Neural cell (in vitro differentiated cells): ENCODE results near the gene NUDT3. TPM values are rescaled to one million over a fixed set of nuclear protein-coding genes. Genes with fewer than 3 reads are reported as not detected.

Source experiments
- H2AFZ ChIP-seq: fragments of 200-600, 300-800 bp; sonication (generic), shearing (Covaris generic); 2 replicates; pipeline ENCODE4 v1.6.0; 2014; ENCODE audit warnings: low read depth, mild to moderate bottlenecking, antibody characterized with exemption, low read length, moderate library complexity
- H3F3A ChIP-seq: fragments of 200-600 bp; shearing (Covaris generic); 2 replicates; pipeline ENCODE4 v1.6.1; 2016; ENCODE audit warnings: mild to moderate bottlenecking, moderate library complexity, mixed read lengths, antibody characterized with exemption, low read length; ENCODE audit not compliant: insufficient read depth, poor library complexity, severe bottlenecking
- H3K27ac ChIP-seq: fragments of 200-600, 300-800 bp; sonication (generic), shearing (Covaris generic); 2 replicates; pipeline ENCODE4 v1.5.1; 2014; ENCODE audit warnings: mild to moderate bottlenecking, low read length, moderate library complexity
- H3K27me3 ChIP-seq: fragments of 300-800, 200-600 bp; sonication (generic), shearing (Covaris generic); 2 replicates; pipeline ENCODE4 v1.6.0; 2014; ENCODE audit warnings: mild to moderate bottlenecking, low read depth, low read length, moderate library complexity; ENCODE audit not compliant: insufficient read depth
- H3K36me3 ChIP-seq: fragments of 300-800, 200-600 bp; sonication (generic), shearing (Covaris generic); 2 replicates; pipeline ENCODE4 v1.5.1; 2014; ENCODE audit warnings: mild to moderate bottlenecking, antibody characterized with exemption, low read length, moderate library complexity; ENCODE audit not compliant: insufficient read depth
- H3K4me2 ChIP-seq: fragments of 300-800, 200-600 bp; sonication (generic), shearing (Covaris generic); 2 replicates; pipeline ENCODE4 v1.6.0; 2014; ENCODE audit warnings: mild to moderate bottlenecking, low read length
- H3K4me3 ChIP-seq: fragments of 300-800, 200-600 bp; sonication (generic), shearing (Covaris generic); 2 replicates; pipeline ENCODE4 v1.5.1; 2014; ENCODE audit warnings: mild to moderate bottlenecking, low read length, moderate library complexity
- H3K79me2 ChIP-seq: fragments of 200-600 bp; shearing (Covaris generic); replicated peaks from 2 replicates; pipeline ENCODE4 v1.6.0; 2014; ENCODE audit warnings: mild to moderate bottlenecking, low read length, moderate library complexity; ENCODE audit not compliant: insufficient read depth
- H3K9ac ChIP-seq: fragments of 300-800, 200-600 bp; sonication (generic), shearing (Covaris generic); 2 replicates; pipeline ENCODE4 v1.6.1; 2016; ENCODE audit warnings: mild to moderate bottlenecking, low read length, mixed read lengths
- H3K9me2 ChIP-seq: fragments of 200-600 bp; shearing (Covaris generic); 2 replicates; pipeline ENCODE4 v1.6.1; 2016; ENCODE audit warnings: mild to moderate bottlenecking, low read length, mixed read lengths; ENCODE audit not compliant: insufficient read depth
- H3K9me3 ChIP-seq: fragments of 200-600, 300-800 bp; sonication (generic), shearing (Covaris generic); 2 replicates; pipeline ENCODE4 v1.6.1; 2016; ENCODE audit warnings: mild to moderate bottlenecking, mixed run types, low read length, moderate library complexity, mixed read lengths
- H4K20me1 ChIP-seq: fragments of 200-600 bp; shearing (Covaris generic); 2 replicates; pipeline ENCODE4 v1.6.1; 2016; ENCODE audit warnings: mild to moderate bottlenecking, mixed run types; ENCODE audit not compliant: insufficient read depth
- EP300 ChIP-seq: fragments of 450-650 bp; conservative IDR thresholded peaks from 2 replicates; pipeline ENCODE4 v1.6.1; 2014; ENCODE audit warnings: antibody characterized with exemption, mild to moderate bottlenecking, moderate library complexity; ENCODE audit not compliant: poor library complexity, severe bottlenecking
- EZH2 ChIP-seq: fragments of 200-600, 300-800 bp; shearing (Covaris generic), sonication (generic); IDR thresholded peaks from 2 replicates; pipeline ENCODE4 v1.6.1; 2014; ENCODE audit warnings: antibody characterized with exemption, low read length, borderline replicate concordance, mild to moderate bottlenecking; ENCODE audit not compliant: insufficient read depth, poor library complexity, severe bottlenecking
- MXI1 ChIP-seq: fragments of 450-650 bp; conservative IDR thresholded peaks from 2 replicates; pipeline ENCODE4 v1.6.1; 2014; ENCODE audit warnings: antibody characterized with exemption, mild to moderate bottlenecking; ENCODE audit not compliant: poor library complexity, severe bottlenecking
- POLR2AphosphoS5 ChIP-seq: IDR thresholded peaks from 2 replicates; pipeline ENCODE4 v1.6.1; 2012
- RAD21 ChIP-seq: fragments of 450-650 bp; conservative IDR thresholded peaks from 2 replicates; pipeline ENCODE4 v1.6.1; 2014; ENCODE audit warnings: antibody characterized with exemption, mild to moderate bottlenecking, moderate library complexity
- SMC3 ChIP-seq: fragments of 450-650 bp; conservative IDR thresholded peaks from 2 replicates; pipeline ENCODE4 v1.6.1; 2014; ENCODE audit warnings: antibody characterized with exemption, mild to moderate bottlenecking, moderate library complexity; ENCODE audit not compliant: poor library complexity
- TAF1 ChIP-seq: IDR thresholded peaks from 2 replicates; pipeline ENCODE4 v1.6.1; 2012; ENCODE audit warnings: low read depth
- polyA plus RNA-seq: library from polyadenylated mRNA; depleted of rRNA; stranded (reverse); fragments of >200 nt; gene quantifications from 2 replicates; pipeline ENCODE4 v1.2.3, GENCODE V29; 2014
- TF ChIP-seq, protein P1 (sequence below): fragments of 450-650 bp; IDR thresholded peaks from 2 replicates; pipeline ENCODE4 v1.5.1; 2014; ENCODE audit warnings: antibody characterized with exemption, mild to moderate bottlenecking, moderate library complexity; ENCODE audit not compliant: poor library complexity, severe bottlenecking
- TF ChIP-seq, protein P2 (sequence below): IDR thresholded peaks from 2 replicates; pipeline ENCODE4 v1.6.1; 2012; ENCODE audit warnings: borderline replicate concordance

NUDT3 gene
- polyA plus RNA-seq, 1 donor from 2014 or later = 80.2 TPM

DNA sequence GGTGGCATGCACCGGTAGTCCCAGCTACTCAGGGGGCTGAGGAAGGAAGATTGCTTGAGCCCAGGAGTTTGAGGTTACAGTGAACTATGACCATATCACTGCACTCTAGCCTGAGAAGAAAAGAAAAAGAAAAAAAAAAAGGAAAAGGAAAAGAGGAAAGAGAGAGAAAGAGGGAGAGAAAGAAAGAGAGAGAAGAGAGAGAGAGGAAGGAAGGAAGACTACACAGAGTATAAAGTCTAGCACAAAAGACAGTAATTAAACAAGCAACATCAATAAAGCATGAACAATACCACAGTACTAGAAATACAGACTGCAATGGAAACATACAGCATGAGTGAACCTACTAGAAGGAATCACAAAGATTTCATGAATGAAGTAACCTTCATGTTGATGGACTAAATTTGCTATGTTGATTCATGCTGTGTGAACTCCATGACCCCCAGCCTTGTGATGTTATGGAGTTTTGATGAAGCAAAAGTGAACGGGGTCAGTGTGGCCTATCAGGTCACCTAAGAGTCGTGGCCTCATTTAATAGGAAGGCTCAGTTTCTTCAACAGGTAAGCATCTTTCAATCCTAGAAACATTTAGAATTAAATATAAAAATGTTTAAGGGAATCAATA is 57.6 kb downstream of the NUDT3 start:
- peaks cover 8% of the 10 kb centered on the region for H3K79me2 ChIP-seq
- H2AFZ ChIP-seq = no peak overlapping the region
- H3K27me3 ChIP-seq = no peaks in the 10 kb centered on the region
- H3K4me3 ChIP-seq = no peak overlapping the region
- no peaks in the 10 kb centered on the region for H3K9me3 ChIP-seq
- H3K4me2 ChIP-seq = no peak overlapping the region
- peaks cover 5% of the 10 kb centered on the region for H4K20me1 ChIP-seq
- no peaks in the 10 kb centered on the region for H3F3A ChIP-seq
- H3K27ac ChIP-seq = no peak overlapping the region
- TF ChIP-seq SMC3 (no peak), MXI1 (no peak), TAF1 (no peak), EZH2 (no peak)
- H3K9ac ChIP-seq = no peak overlapping the region
- no peaks in the 10 kb centered on the region for H3K9me2 ChIP-seq
- H3K36me3 ChIP-seq = peaks cover 6% of the 10 kb centered on the region

DNA sequence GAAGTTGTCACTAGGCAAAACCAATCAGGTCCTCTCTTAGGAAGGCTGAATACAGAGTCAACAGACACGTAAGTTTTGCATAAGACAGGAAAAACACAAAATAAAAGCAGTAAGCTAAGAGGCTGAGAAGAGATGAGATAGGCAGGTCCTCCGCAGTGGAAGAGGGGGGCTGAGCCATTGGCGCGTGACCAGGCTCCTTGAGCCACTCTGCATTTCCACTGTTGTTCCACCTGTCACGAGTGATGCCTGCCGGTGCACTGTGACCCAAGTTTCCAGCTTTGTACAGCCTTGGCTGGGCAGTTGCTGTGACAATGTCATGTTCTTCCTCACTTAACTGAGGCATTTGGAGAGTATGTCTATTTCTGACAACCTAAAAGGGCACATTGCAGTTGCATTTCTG is 58.6 kb downstream of the NUDT3 start:
- TF ChIP-seq EP300 (no peak), SMC3 (no peak), EZH2 (no peak), RAD21 (no peak), MXI1 (no peak), TAF1 (no peak), POLR2AphosphoS5 (no peak)
- TF ChIP-seq, protein P1, sequence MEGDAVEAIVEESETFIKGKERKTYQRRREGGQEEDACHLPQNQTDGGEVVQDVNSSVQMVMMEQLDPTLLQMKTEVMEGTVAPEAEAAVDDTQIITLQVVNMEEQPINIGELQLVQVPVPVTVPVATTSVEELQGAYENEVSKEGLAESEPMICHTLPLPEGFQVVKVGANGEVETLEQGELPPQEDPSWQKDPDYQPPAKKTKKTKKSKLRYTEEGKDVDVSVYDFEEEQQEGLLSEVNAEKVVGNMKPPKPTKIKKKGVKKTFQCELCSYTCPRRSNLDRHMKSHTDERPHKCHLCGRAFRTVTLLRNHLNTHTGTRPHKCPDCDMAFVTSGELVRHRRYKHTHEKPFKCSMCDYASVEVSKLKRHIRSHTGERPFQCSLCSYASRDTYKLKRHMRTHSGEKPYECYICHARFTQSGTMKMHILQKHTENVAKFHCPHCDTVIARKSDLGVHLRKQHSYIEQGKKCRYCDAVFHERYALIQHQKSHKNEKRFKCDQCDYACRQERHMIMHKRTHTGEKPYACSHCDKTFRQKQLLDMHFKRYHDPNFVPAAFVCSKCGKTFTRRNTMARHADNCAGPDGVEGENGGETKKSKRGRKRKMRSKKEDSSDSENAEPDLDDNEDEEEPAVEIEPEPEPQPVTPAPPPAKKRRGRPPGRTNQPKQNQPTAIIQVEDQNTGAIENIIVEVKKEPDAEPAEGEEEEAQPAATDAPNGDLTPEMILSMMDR = no peak
- TF ChIP-seq, protein P2, sequence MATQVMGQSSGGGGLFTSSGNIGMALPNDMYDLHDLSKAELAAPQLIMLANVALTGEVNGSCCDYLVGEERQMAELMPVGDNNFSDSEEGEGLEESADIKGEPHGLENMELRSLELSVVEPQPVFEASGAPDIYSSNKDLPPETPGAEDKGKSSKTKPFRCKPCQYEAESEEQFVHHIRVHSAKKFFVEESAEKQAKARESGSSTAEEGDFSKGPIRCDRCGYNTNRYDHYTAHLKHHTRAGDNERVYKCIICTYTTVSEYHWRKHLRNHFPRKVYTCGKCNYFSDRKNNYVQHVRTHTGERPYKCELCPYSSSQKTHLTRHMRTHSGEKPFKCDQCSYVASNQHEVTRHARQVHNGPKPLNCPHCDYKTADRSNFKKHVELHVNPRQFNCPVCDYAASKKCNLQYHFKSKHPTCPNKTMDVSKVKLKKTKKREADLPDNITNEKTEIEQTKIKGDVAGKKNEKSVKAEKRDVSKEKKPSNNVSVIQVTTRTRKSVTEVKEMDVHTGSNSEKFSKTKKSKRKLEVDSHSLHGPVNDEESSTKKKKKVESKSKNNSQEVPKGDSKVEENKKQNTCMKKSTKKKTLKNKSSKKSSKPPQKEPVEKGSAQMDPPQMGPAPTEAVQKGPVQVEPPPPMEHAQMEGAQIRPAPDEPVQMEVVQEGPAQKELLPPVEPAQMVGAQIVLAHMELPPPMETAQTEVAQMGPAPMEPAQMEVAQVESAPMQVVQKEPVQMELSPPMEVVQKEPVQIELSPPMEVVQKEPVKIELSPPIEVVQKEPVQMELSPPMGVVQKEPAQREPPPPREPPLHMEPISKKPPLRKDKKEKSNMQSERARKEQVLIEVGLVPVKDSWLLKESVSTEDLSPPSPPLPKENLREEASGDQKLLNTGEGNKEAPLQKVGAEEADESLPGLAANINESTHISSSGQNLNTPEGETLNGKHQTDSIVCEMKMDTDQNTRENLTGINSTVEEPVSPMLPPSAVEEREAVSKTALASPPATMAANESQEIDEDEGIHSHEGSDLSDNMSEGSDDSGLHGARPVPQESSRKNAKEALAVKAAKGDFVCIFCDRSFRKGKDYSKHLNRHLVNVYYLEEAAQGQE = no peak
- peaks cover 5% of the 10 kb centered on the region for H4K20me1 ChIP-seq
- H3K4me3 ChIP-seq = no peak overlapping the region
- no peaks in the 10 kb centered on the region for H3F3A ChIP-seq
- no peak overlapping the region for H3K9ac ChIP-seq
- no peaks in the 10 kb centered on the region for H3K9me2 ChIP-seq
- no peak overlapping the region for H3K4me2 ChIP-seq
- peaks cover 4% of the 10 kb centered on the region for H3K79me2 ChIP-seq
- no peak overlapping the region for H3K27ac ChIP-seq
- peaks cover 6% of the 10 kb centered on the region for H3K36me3 ChIP-seq
- no peaks in the 10 kb centered on the region for H3K27me3 ChIP-seq
- H2AFZ ChIP-seq = no peak overlapping the region
- no peaks in the 10 kb centered on the region for H3K9me3 ChIP-seq
